ENCODE measurements around the gene RAB3GAP2.
"Not testable (repeated sequence)": the region's sequence is repeated elsewhere in the genome, so short reads cannot be mapped to it uniquely, and the experiment has no call there.

The RAB3GAP2 gene

DNA sequence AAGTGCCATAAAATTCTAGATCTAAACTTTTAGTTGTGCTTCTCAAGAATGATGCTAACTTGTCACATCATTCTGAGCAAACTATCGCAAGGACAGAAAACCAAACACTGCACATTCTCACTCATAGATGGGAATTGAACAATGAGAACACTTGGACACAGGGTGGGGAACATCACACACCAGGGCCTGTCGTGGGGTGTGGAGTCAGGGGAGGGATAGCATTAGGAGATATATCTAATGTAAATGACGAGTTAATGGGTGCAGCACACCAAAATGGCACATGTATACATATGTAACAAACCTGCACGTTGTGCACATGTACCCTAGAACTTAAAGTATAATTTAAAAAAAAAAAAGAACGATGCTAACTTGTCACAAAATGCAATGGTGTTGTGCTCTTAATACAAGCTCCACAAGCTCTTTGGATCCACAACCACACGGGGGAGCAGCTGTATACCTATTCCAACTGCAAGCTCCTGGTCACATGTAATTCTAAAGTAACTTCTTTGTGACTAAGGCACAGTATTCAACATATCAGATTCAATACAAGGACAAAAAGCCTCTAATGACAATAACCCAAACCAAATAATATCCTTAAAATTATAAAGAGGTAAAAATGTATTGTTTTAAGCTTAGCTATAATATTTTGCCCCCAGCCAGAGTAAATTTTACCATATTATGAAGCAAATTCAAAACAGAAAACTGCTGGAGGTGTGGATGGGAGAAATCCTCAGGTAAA lies 53.7 kb downstream of the RAB3GAP2 start:
- H3K27ac Mint-ChIP-seq; H3K9me3 Mint-ChIP-seq; H3K4me3 Mint-ChIP-seq; H3K27me3 Mint-ChIP-seq (ENCODE audit: low read depth, poor library complexity): not testable (repeated sequence)
- TF ChIP-seq, protein P1, sequence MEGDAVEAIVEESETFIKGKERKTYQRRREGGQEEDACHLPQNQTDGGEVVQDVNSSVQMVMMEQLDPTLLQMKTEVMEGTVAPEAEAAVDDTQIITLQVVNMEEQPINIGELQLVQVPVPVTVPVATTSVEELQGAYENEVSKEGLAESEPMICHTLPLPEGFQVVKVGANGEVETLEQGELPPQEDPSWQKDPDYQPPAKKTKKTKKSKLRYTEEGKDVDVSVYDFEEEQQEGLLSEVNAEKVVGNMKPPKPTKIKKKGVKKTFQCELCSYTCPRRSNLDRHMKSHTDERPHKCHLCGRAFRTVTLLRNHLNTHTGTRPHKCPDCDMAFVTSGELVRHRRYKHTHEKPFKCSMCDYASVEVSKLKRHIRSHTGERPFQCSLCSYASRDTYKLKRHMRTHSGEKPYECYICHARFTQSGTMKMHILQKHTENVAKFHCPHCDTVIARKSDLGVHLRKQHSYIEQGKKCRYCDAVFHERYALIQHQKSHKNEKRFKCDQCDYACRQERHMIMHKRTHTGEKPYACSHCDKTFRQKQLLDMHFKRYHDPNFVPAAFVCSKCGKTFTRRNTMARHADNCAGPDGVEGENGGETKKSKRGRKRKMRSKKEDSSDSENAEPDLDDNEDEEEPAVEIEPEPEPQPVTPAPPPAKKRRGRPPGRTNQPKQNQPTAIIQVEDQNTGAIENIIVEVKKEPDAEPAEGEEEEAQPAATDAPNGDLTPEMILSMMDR (IDR thresholded peaks at IDR 0.05), result peak; percentile 50
- peak; percentile 32 for DNase-seq
- H3K4me1 Mint-ChIP-seq, result peaks cover 11% of the 10 kb centered on the region
- H3K36me3 Mint-ChIP-seq (ENCODE audit: low read depth), result peaks cover 33% of the 10 kb centered on the region

GRCh38 chr1:220217383-220217988 lies 54.8 kb downstream of the RAB3GAP2 start:
- H3K4me3 Mint-ChIP-seq, result no peak overlapping the region
- H3K27ac Mint-ChIP-seq, result no peak overlapping the region
- H3K9me3 Mint-ChIP-seq, result peaks cover 4% of the 10 kb centered on the region
- peaks cover 4% of the 10 kb centered on the region for H3K4me1 Mint-ChIP-seq
- peaks cover 40% of the 10 kb centered on the region for H3K36me3 Mint-ChIP-seq (ENCODE audit: low read depth)
- DNase-seq, result no peak
- TF ChIP-seq, protein P1 (IDR thresholded peaks at IDR 0.05), result no peak
- H3K27me3 Mint-ChIP-seq (ENCODE audit: low read depth, poor library complexity), result no peaks in the 10 kb centered on the region

DNA sequence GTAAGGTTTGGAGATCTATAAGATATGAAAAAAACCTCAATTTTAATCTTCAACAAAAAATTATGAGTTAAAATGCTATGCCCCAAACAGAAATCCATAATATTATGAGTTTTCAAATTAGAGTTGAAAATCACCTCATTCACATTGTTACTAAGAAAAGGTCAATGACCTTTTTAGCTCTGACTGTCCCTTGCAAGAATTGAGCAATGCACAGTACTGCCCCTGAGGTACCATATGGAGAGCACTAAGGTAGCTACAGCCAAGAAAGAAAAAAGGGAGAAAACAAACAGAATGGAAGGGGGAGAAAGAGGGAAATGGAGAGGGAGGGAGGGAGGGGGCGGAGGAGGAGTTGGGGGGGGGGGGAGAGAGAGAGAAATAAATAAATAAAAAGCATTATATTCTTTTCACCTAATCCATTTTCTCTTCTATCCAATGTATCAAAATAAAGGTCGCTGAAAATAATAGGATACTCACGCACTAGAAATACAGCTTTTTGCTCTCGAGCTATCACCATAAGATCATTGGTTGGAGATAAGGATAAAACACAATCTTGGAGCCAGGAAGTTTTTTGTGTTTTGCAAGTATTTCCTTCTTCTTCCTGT lies 58.8 kb downstream of the RAB3GAP2 start:
- DNase-seq, result no peak
- TF ChIP-seq, protein P1 (IDR thresholded peaks at IDR 0.05), result no peak
- H3K36me3 Mint-ChIP-seq (ENCODE audit: low read depth), result peaks cover 51% of the 10 kb centered on the region
- H3K27me3 Mint-ChIP-seq (ENCODE audit: low read depth, poor library complexity), result no peaks in the 10 kb centered on the region
- peak overlapping the region; percentile 23 for H3K27ac Mint-ChIP-seq
- no peak overlapping the region for H3K4me3 Mint-ChIP-seq
- peaks cover 21% of the 10 kb centered on the region for H3K4me1 Mint-ChIP-seq
- peaks cover 4% of the 10 kb centered on the region for H3K9me3 Mint-ChIP-seq

DNA sequence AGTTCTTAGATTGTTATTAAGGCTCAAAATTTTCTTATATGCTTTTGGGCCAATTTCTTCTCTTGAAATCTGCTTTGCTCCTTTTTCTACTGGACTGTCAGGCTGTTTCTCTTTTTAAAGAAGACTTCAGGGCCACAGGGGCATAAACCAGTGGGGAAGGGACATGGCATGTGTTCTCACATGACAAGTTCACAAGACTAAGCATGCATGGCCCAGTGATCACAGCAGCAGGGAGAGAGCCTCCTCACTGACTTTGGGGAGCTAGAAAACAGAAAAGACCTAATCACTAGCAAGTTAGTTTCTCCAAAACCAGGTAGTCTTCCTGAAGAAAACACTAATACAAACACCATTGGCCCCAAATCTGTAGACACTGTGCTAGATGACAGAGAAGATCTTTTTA lies 64.8 kb downstream of the RAB3GAP2 start:
- Mint-ChIP-seq H3K4me1 (peaks cover 36% of the 10 kb centered on the region), H3K36me3 (ENCODE audit: low read depth) (peaks cover 60% of the 10 kb centered on the region), H3K27ac (peak overlapping the region; percentile 82), H3K27me3 (ENCODE audit: low read depth, poor library complexity) (no peaks in the 10 kb centered on the region), H3K4me3 (peak overlapping the region; percentile 54), H3K9me3 (no peaks in the 10 kb centered on the region)
- TF ChIP-seq, protein P1 (IDR thresholded peaks at IDR 0.05), result no peak
- DNase-seq, result peak; percentile 37

GRCh38 chr1:220204758-220205157 lies 67.5 kb downstream of the RAB3GAP2 start:
- not testable (repeated sequence) for DNase-seq; H3K27me3 Mint-ChIP-seq (ENCODE audit: low read depth, poor library complexity); H3K9me3 Mint-ChIP-seq; H3K27ac Mint-ChIP-seq; H3K4me3 Mint-ChIP-seq
- H3K36me3 Mint-ChIP-seq (ENCODE audit: low read depth), result peaks cover 47% of the 10 kb centered on the region
- peaks cover 26% of the 10 kb centered on the region for H3K4me1 Mint-ChIP-seq

GRCh38 chr1:220203816-220204215 lies 68.4 kb downstream of the RAB3GAP2 start:
- Mint-ChIP-seq H3K4me1 (peaks cover 18% of the 10 kb centered on the region), H3K9me3 (no peaks in the 10 kb centered on the region), H3K27ac (no peak overlapping the region), H3K27me3 (ENCODE audit: low read depth, poor library complexity) (no peaks in the 10 kb centered on the region), H3K36me3 (ENCODE audit: low read depth) (peaks cover 38% of the 10 kb centered on the region), H3K4me3 (no peak overlapping the region)
- TF ChIP-seq, protein P1 (IDR thresholded peaks at IDR 0.05), result no peak
- no peak for DNase-seq

Measured in nephron progenitor cell (in vitro differentiated cells).